HCT116 (cell line): ENCODE results near the gene OGFOD2.

ENCODE experiments used
- EGR1 ChIP-seq: IDR thresholded peaks from 2 replicates; pipeline ENCODE4 v1.6.1; 2012; ENCODE audit warnings: low read depth
- EZH2phosphoT487 ChIP-seq: fragments of 200-600 bp; IDR thresholded peaks from 2 replicates; pipeline ENCODE4 v1.6.1; 2018; ENCODE audit warnings: antibody characterized with exemption, borderline replicate concordance
- POLR2A ChIP-seq: IDR thresholded peaks from 2 replicates; pipeline ENCODE4 v1.7.0; 2011; ENCODE audit warnings: borderline replicate concordance; ENCODE audit not compliant: insufficient read depth, insufficient read length; ENCODE audit errors: extremely low read depth
- SRF ChIP-seq: IDR thresholded peaks from 2 replicates; pipeline ENCODE4 v1.6.1; 2012; ENCODE audit warnings: low read depth
- TF ChIP-seq, protein P1 (sequence below), 3 experiments: fragments of 200-600 bp in 1 of 3; sonication (generic) in 1 of 3; IDR thresholded peaks in 2 of 3; conservative IDR thresholded peaks in 1 of 3; 2 replicates each; pipeline ENCODE4 v1.5.1; 2012 to 2017; ENCODE audit warnings: low read depth in 2 of 3, low read length in 2 of 3, antibody characterized with exemption in 1 of 3, borderline replicate concordance in 1 of 3, control low read depth in 1 of 3, mild to moderate bottlenecking in 1 of 3, mixed read lengths in 1 of 3, mixed run types in 1 of 3, moderate library complexity in 1 of 3; ENCODE audit not compliant: insufficient read depth in 1 of 3

DNA sequence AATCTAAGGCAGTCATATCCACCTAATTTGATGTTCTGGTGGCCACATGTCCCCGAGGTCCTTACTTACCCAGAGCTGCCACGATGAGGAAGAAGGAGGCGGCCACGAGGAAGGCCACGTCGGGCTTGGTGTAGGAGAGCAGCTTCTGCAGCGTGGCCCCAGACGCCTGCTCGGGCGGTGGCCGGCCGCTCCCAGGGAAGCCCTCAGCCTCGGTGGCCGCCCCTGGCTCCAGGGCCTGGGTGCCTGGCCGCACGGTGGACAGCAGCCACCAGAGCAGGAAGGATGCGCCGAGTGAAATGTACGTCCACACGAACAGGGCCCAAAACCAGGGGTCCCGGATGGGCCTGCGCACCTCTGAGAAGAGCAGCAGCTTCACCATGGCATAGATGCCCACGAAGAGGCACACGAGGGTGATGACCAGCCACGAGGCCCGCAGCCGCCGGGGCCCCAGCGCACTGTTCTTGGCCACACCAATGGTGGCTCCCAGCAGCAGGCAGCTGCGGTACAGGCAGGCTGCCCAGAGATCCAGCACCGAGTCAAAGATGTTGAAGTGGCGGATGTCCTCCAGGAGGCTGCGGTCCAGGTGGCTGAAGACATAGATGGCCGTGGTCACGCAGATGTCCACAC is 15.4 kb upstream of the OGFOD2 start:
- TF ChIP-seq SRF (no peak), POLR2A (no peak), EZH2phosphoT487 (no peak), EGR1 (no peak)
- TF ChIP-seq, protein P1, sequence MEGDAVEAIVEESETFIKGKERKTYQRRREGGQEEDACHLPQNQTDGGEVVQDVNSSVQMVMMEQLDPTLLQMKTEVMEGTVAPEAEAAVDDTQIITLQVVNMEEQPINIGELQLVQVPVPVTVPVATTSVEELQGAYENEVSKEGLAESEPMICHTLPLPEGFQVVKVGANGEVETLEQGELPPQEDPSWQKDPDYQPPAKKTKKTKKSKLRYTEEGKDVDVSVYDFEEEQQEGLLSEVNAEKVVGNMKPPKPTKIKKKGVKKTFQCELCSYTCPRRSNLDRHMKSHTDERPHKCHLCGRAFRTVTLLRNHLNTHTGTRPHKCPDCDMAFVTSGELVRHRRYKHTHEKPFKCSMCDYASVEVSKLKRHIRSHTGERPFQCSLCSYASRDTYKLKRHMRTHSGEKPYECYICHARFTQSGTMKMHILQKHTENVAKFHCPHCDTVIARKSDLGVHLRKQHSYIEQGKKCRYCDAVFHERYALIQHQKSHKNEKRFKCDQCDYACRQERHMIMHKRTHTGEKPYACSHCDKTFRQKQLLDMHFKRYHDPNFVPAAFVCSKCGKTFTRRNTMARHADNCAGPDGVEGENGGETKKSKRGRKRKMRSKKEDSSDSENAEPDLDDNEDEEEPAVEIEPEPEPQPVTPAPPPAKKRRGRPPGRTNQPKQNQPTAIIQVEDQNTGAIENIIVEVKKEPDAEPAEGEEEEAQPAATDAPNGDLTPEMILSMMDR (IDR thresholded peaks at IDR 0.05 in 2 of 3, conservative IDR thresholded peaks at IDR 0.05 in 1 of 3; ENCODE audit: borderline replicate concordance in 1 of 3, insufficient read depth in 1 of 3, low read depth in 2 of 3, low read length in 2 of 3) = no peak
